Erythroblast (primary cell): ENCODE measurements around the gene KLHDC2.

Experiments
- GATA1 ChIP-seq: IDR thresholded peaks from 2 replicates; pipeline ENCODE4 v1.6.1; 2011; ENCODE audit warnings: low read depth, mild to moderate bottlenecking, control low read depth, low read length, moderate library complexity
- POLR2A ChIP-seq: IDR thresholded peaks from 2 replicates; pipeline ENCODE4 v1.6.1; 2011; ENCODE audit warnings: mild to moderate bottlenecking, low read length

DNA sequence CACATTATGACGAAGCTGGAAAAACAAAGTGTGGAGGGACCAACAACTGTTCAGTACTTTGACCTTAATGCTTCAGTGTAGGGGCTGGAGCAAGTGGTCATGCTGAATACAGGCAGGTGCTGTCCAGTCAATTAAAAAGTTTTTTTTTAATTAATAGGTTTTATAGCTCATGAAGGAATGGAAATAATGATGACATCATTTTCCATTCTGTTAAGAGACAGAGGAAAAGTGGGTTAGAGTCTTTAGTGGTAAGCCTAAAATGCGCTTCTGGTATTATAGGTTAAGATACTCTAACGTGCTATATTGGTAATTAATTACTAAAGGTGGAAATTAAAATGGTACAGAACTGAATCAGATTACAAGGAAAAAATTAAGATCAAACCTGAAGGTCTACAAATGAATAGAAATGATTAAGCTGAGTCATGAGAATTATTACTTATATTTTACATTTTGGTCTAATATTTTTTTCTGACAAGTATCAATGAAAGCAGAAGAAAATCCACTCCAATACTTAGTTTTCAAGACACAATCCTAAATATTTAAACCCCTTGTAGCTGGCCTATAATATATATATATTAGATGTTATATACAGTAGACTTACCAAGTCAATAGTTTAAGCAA is 15.6 kb downstream of the KLHDC2 start:
- no peak for TF ChIP-seq POLR2A
- no peak for TF ChIP-seq GATA1
